IgD-negative memory B cell (primary cell): Measurements from ENCODE around the gene ATP23. TPM values are rescaled to one million over a fixed set of nuclear protein-coding genes. Genes with fewer than 3 reads are reported as not detected.

Source experiments
- H3K27ac Mint-ChIP-seq, 3 donors: one replicate each; pipeline ENCODE4 v1.8.0; 2020 to 2022; ENCODE audit warnings: mild to moderate bottlenecking in 3 of 3, mixed read lengths in 3 of 3, moderate library complexity in 1 of 3
- H3K27me3 Mint-ChIP-seq: one replicate; pipeline ENCODE4 v1.8.0; 2021; ENCODE audit warnings: mixed read lengths
- H3K36me3 Mint-ChIP-seq: one replicate; pipeline ENCODE4 v1.8.0; 2020; ENCODE audit warnings: mild to moderate bottlenecking, mixed read lengths
- H3K4me1 Mint-ChIP-seq, 3 donors: one replicate each; pipeline ENCODE4 v1.8.0; 2020 to 2022; ENCODE audit warnings: mixed read lengths in 3 of 3, mild to moderate bottlenecking in 1 of 3
- H3K4me3 Mint-ChIP-seq, 4 donors: one replicate each; pipeline ENCODE4 v1.8.0; 2020 to 2022; ENCODE audit warnings: mild to moderate bottlenecking in 4 of 4, mixed read lengths in 4 of 4, moderate library complexity in 3 of 4
- H3K9me3 Mint-ChIP-seq, 3 donors: one replicate each; pipeline ENCODE4 v1.8.0; 2020 to 2021; ENCODE audit warnings: mixed read lengths in 3 of 3, mild to moderate bottlenecking in 1 of 3
- polyA plus RNA-seq: library from polyadenylated mRNA; unstranded; fragments of 300-500 nt; fragmentation: Illumina TruSeq; gene quantifications from one replicate; pipeline ENCODE4 v1.2.3, GENCODE V29; 2021

ATP23 gene
- polyA plus RNA-seq, 1 donor from 2014 or later = 18.3 TPM

- H3K27me3 Mint-ChIP-seq = peaks cover 10% of the 10 kb centered on the region
- no peak overlapping the region for H3K27ac Mint-ChIP-seq
- H3K4me3 Mint-ChIP-seq = no peak overlapping the region
- no peaks in the 10 kb centered on the region for H3K36me3 Mint-ChIP-seq
- H3K9me3 Mint-ChIP-seq = no peaks in the 10 kb centered on the region
- peaks cover 2 to 9% (median 5%) of the 10 kb centered on the region in 3 donors for H3K4me1 Mint-ChIP-seq
Observed at GRCh38 chr12:57904426-57904825, 36.9 kb upstream of the ATP23 start.

DNA sequence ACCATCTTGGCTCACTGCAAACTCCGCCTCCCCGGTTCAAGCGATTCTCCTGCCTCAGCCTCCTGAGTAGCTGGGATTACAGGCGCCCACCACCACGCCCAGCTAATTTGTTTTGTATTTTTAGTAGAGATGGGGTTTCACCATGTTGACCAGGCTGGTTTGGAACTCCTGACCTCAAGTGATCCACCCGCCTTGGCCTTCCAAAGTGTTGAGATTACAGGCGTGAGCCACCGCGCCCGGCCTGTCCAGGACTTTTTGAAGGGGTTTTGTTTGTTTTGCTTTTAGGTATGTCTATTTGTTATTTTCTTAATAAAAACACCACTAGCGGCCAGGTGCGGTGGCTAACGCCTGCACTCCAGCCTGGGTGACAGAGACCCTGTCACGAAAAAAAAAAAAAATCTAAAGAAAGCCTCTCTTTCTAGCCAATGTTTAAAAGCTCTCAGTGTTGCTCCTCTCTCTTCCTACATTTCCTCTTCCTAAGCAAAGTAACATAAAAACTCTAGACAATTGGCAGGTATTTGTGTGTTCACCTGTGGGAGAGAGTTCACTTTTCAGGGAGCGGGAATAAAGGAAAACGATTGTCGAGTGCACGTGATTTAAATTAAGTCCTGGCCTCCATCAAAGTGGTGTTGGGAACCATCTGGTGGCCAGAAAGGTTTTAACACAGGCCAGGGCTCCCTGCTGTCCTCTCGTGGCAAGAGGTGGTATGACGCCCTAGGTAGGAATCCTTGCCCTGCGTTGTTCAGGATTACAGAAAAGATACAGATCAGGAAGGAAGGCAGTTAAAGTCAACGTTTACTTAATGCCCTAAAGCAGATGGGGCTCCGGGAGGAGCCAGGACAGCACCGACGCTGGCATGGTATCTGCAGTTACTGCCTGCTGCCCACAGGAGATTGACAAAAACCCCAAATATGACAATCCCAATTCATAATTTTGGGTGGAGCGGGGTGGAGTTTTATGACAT lies 36.2 kb upstream of the ATP23 start:
- Mint-ChIP-seq H3K27me3 (peaks cover 11% of the 10 kb centered on the region), H3K4me3 (peak overlapping the region in 3 of 4 donors; percentile 5 to 93 (median 82)), H3K36me3 (no peaks in the 10 kb centered on the region), H3K9me3 (no peaks in the 10 kb centered on the region), H3K4me1 (peaks cover 0 to 5% (median 2%) of the 10 kb centered on the region in 3 donors), H3K27ac (peak overlapping the region in 2 of 3 donors; percentile 72 to 77)

- Mint-ChIP-seq H3K36me3 (no peaks in the 10 kb centered on the region), H3K27ac (no peak overlapping the region), H3K9me3 (no peaks in the 10 kb centered on the region), H3K4me1 (peaks cover 0 to 5% (median 2%) of the 10 kb centered on the region in 3 donors), H3K4me3 (no peak overlapping the region), H3K27me3 (peaks cover 11% of the 10 kb centered on the region)
Observed at GRCh38 chr12:57905812-57906475, 35.4 kb upstream of the ATP23 start.

DNA sequence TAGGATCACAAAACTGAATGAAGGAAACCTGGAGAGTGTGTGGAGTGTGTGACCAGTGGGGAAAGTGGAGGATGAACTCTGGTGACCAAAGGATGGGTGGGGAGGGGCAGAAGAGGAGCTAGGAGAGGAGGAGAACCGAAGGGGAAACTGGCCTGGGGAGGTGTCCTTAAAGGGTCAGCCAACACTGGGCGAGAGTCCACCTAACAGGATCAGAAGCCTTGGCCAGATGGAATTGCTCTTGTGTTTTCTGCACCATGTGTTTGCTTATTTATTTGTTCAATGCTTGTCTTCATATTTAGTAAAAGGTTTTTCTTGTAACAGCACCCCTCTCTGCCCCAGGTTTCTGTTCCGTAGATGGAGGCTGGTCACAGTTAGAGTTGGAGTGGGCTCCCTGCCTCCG lies 34.5 kb upstream of the ATP23 start:
- H3K9me3 Mint-ChIP-seq = no peaks in the 10 kb centered on the region
- H3K4me3 Mint-ChIP-seq = no peak overlapping the region

GRCh38 chr12:57907281-57907680 lies 34.1 kb upstream of the ATP23 start:
- H3K27ac Mint-ChIP-seq = no peak overlapping the region
- H3K4me1 Mint-ChIP-seq = peaks cover 0 to 5% (median 2%) of the 10 kb centered on the region in 3 donors
- H3K9me3 Mint-ChIP-seq = no peaks in the 10 kb centered on the region
- no peaks in the 10 kb centered on the region for H3K36me3 Mint-ChIP-seq
- peaks cover 11% of the 10 kb centered on the region for H3K27me3 Mint-ChIP-seq
- H3K4me3 Mint-ChIP-seq = no peak overlapping the region

More for the DNA sequence above, 34.5 kb upstream of the ATP23 start:
- Mint-ChIP-seq H3K36me3 (no peaks in the 10 kb centered on the region), H3K27me3 (peaks cover 11% of the 10 kb centered on the region), H3K4me1 (peaks cover 0 to 5% (median 2%) of the 10 kb centered on the region in 3 donors), H3K27ac (no peak overlapping the region)

DNA sequence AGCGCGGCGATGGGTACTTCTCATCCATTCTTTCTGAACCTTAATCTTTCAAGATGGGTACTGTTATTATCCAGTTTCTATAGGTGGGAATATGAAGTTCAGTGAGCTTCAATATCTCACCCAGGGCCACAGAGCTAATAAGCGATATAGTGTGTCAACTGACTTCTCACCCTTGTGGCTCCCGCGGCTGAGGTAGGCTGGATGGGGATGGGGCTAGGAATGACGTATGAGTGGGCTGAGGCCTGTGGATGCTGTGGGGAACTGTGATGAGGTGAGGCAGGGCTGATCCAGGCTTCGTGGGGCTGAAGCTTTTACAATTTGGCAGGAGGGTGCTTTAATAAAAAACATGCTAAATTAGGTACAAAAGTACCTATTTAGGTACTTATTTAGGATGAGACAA lies 32.9 kb upstream of the ATP23 start:
- peaks cover 0 to 5% (median 2%) of the 10 kb centered on the region in 3 donors for H3K4me1 Mint-ChIP-seq
- peaks cover 15% of the 10 kb centered on the region for H3K27me3 Mint-ChIP-seq
- no peaks in the 10 kb centered on the region for H3K36me3 Mint-ChIP-seq
- no peaks in the 10 kb centered on the region for H3K9me3 Mint-ChIP-seq
- no peak overlapping the region for H3K27ac Mint-ChIP-seq
- H3K4me3 Mint-ChIP-seq = no peak overlapping the region

DNA sequence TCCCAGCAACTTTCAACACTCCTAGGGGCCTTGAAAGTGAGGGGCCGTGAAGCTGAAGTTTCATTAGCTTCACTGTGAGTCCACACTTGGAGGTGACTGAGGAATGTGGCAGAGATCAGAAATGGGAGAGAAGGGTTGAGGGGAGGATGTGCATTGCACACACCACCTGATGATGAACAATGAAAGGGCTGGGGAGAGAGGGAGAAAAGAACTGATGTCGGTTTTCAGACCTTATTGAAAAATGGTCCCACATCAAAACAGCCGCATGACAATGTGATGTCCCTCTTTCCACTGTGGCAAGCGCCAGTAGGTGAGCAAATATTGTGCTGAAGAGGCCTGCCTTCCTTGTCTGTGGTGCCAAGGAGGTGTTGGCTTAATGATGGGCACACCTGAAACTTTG lies 32.3 kb upstream of the ATP23 start:
- H3K36me3 Mint-ChIP-seq = no peaks in the 10 kb centered on the region
- no peak overlapping the region for H3K27ac Mint-ChIP-seq
- peaks cover 16% of the 10 kb centered on the region for H3K27me3 Mint-ChIP-seq

DNA sequence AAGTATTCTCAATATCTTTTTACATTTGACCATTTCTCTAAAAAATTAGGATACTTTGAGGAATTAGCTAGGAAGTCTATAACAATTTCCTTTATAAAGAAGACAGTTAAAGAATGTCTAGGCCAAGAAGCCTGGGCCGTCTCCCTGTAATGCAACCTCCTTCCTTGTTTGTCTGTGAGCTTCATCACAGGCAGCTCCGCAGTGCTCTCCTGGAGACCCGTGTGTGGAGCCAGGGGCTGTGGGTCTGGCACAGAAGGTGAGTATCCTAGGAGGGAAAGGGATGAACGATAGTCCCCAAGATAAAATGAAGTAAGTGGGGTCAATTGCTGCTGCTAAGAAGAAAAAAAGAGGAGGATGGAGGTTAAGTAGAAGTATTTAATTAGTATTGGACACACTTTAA lies 31.8 kb upstream of the ATP23 start:
- H3K27me3 Mint-ChIP-seq = peaks cover 16% of the 10 kb centered on the region
- no peaks in the 10 kb centered on the region for H3K36me3 Mint-ChIP-seq

More for the DNA sequence above, 32.3 kb upstream of the ATP23 start:
- H3K4me1 Mint-ChIP-seq = peaks cover 0 to 5% (median 2%) of the 10 kb centered on the region in 3 donors
- no peak overlapping the region for H3K4me3 Mint-ChIP-seq
- no peaks in the 10 kb centered on the region for H3K9me3 Mint-ChIP-seq

GRCh38 chr12:57918147-57918546 lies 23.2 kb upstream of the ATP23 start:
- peaks cover 4% of the 10 kb centered on the region for H3K27me3 Mint-ChIP-seq
- peaks cover 0 to 2% (median 0%) of the 10 kb centered on the region in 3 donors for H3K4me1 Mint-ChIP-seq
- no peak overlapping the region for H3K27ac Mint-ChIP-seq
- no peak overlapping the region for H3K4me3 Mint-ChIP-seq
- peaks cover 0 to 1% (median 0%) of the 10 kb centered on the region in 3 donors for H3K9me3 Mint-ChIP-seq
- no peaks in the 10 kb centered on the region for H3K36me3 Mint-ChIP-seq

More for the DNA sequence above, 31.8 kb upstream of the ATP23 start:
- Mint-ChIP-seq H3K4me1 (peaks cover 0 to 5% (median 4%) of the 10 kb centered on the region in 3 donors), H3K27ac (no peak overlapping the region), H3K9me3 (no peaks in the 10 kb centered on the region), H3K4me3 (no peak overlapping the region)

- H3K4me3 Mint-ChIP-seq = no peak overlapping the region
- H3K27ac Mint-ChIP-seq = no peak overlapping the region
- H3K4me1 Mint-ChIP-seq = no peaks in the 10 kb centered on the region
- H3K36me3 Mint-ChIP-seq = peaks cover 2% of the 10 kb centered on the region
- H3K27me3 Mint-ChIP-seq = no peaks in the 10 kb centered on the region
- peaks cover 0 to 1% (median 0%) of the 10 kb centered on the region in 3 donors for H3K9me3 Mint-ChIP-seq
Observed at GRCh38 chr12:57927086-57927485, 14.3 kb upstream of the ATP23 start.

DNA sequence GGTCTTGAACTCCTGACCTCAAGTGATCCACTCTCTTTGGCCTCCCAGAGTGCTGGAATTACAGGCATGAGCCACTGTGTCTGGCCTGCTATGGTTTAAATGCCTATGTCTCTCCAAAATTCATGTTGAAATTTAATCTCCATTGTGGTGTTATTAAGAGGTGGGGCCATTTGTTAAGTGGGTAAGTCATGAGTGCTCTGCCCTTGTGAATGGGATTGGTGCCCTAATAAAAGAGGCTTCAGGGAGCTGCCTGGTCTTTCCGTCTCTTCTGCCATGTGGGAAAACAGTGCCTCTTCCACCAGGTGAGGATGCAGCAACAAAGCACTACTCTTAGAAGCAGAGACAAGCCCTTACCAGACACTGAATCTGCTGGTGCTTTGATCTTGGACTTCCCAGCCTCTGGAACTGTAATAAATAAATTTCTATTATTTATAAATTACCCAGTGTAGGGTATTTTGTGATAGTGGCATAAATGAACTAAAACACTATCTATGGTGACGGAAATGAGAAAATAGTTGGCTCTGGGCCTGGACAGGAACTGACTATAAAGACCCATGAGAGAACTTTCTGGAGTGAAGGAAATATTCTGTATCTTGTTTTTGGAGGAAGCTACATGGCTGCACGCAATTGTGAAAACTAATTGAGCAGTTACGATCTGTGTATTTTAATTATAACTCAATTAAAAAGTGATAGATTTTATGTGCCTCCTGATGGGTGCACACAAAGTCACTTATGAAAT lies 12.1 kb upstream of the ATP23 start:
- H3K4me1 Mint-ChIP-seq = no peaks in the 10 kb centered on the region
- peaks cover 2% of the 10 kb centered on the region for H3K36me3 Mint-ChIP-seq
- no peak overlapping the region for H3K27ac Mint-ChIP-seq

DNA sequence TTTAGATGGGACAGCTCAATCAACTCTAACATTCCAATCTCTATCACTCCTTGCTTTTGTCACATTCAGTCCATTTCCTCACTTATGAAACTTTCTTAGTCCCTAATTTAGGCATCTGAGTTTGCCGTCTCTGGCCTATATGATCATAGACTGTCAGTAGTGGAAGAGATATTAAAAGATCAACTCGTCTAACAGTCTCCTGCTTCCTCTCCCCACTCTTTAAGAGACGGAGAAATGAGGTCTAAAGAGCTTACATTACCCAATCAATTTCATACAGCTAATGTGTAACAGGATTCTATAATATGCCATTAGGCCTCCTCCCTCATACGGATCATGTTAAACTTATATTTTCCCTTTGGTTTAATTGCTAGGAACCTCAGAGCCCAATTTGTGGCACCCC lies 6.5 kb upstream of the ATP23 start:
- Mint-ChIP-seq H3K27me3 (no peaks in the 10 kb centered on the region), H3K9me3 (no peaks in the 10 kb centered on the region), H3K36me3 (no peaks in the 10 kb centered on the region), H3K27ac (peak overlapping the region in 1 of 3 donors; percentile 55), H3K4me1 (peaks cover 9 to 13% (median 12%) of the 10 kb centered on the region in 3 donors), H3K4me3 (peak overlapping the region in 2 of 4 donors; percentile 5 to 16)

More for the DNA sequence above, 12.1 kb upstream of the ATP23 start:
- H3K9me3 Mint-ChIP-seq = no peaks in the 10 kb centered on the region
- H3K4me3 Mint-ChIP-seq = no peak overlapping the region
- H3K27me3 Mint-ChIP-seq = no peaks in the 10 kb centered on the region

DNA sequence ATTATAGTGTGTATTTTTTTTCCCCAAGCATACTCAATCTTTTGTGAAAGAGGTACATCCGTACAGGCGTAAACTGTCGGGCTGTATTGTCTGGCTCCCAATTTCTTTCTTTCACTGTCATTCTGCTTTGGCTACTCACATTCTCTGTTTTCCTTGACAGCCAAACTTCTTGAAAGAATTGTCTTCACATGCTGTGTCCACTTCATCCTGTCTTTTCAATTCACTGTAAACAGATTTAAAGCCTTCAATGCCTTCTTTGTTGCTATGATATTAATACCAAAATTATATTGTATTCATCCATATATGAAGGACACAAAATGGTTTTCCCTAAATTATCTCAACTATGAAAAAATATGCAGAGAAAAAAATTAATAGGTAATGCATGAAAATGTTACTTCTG lies 6.0 kb upstream of the ATP23 start:
- Mint-ChIP-seq H3K27me3 (no peaks in the 10 kb centered on the region), H3K36me3 (no peaks in the 10 kb centered on the region), H3K4me3 (peak overlapping the region; percentile 96 to 97 (median 96)), H3K4me1 (peaks cover 9 to 13% (median 12%) of the 10 kb centered on the region in 3 donors), H3K27ac (peak overlapping the region; percentile 98 to 100 (median 99)), H3K9me3 (no peaks in the 10 kb centered on the region)

DNA sequence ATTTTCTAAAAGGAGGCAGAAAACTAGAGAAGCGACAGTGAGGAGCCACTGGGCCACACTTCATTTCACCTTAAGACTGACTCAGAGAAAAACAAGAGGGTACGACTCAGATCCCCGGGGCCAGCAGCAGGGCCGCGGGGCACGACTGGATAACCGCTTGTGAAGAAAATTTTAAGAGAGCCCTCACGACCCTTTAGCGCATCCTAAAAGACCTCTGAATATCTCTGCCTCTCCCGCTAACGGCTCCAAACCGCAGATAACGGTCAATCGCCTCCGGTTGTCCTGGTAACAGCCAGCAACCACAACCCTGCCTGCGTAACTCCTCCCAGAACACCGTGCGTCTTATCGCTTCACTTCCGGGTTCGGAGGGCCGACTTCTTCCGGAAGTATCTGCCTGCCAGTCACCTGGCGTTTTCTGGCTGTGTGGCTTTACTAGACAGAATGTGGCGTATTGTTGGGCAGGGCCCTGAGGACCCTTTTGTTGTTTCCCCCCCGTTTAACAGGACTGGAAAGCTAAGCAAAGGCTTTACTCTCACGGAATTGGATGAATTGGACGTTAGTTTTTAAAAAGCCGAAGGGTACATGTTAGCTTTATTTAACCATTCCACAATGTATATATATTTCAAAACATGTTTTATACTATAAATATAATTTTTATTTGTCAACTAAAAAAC lies 5.4 kb upstream of the ATP23 start:
- Mint-ChIP-seq H3K4me1 (peaks cover 12 to 18% (median 18%) of the 10 kb centered on the region in 3 donors), H3K36me3 (no peaks in the 10 kb centered on the region)

More for the DNA sequence above, 5.4 kb upstream of the ATP23 start:
- H3K27me3 Mint-ChIP-seq = no peaks in the 10 kb centered on the region
- peak overlapping the region; percentile 98 to 100 (median 99) for H3K27ac Mint-ChIP-seq
- H3K9me3 Mint-ChIP-seq = no peaks in the 10 kb centered on the region
- peak overlapping the region; percentile 96 to 97 (median 96) for H3K4me3 Mint-ChIP-seq
